HUES64 (cell line): ENCODE measurements around the gene NR0B1.

ENCODE experiments used
- H3K27ac ChIP-seq: 2 replicates; pipeline ENCODE4 v1.7.0; 2013; ENCODE audit warnings: low read depth, low read length, inconsistent platforms
- H3K27me3 ChIP-seq: 2 replicates; pipeline ENCODE4 v1.6.1; 2013; ENCODE audit warnings: mild to moderate bottlenecking, low read length; ENCODE audit not compliant: insufficient read depth
- H3K36me3 ChIP-seq: 2 replicates; pipeline ENCODE4 v1.6.1; 2013; ENCODE audit warnings: mild to moderate bottlenecking, low read length; ENCODE audit not compliant: insufficient read depth
- H3K4me1 ChIP-seq: 2 replicates; pipeline ENCODE4 v1.6.1; 2013; ENCODE audit warnings: mild to moderate bottlenecking, low read length, moderate library complexity; ENCODE audit not compliant: insufficient read depth
- H3K4me3 ChIP-seq: 2 replicates; pipeline ENCODE4 v1.5.1; 2013; ENCODE audit warnings: mild to moderate bottlenecking, low read length, moderate library complexity
- H3K9ac ChIP-seq: 2 replicates; pipeline ENCODE4 v1.6.1; 2013; ENCODE audit warnings: mild to moderate bottlenecking, low read depth, low read length
- H3K9me3 ChIP-seq: 2 replicates; pipeline ENCODE4 v1.6.1; 2013; ENCODE audit warnings: low read depth, low read length; ENCODE audit not compliant: insufficient read depth
- WGBS: fragments of 150-250, 120-280 bp; methylation state at CpG from one replicate; pipeline ENCODE4 v1.1.7; 2013; ENCODE audit warnings: missing lambda C conversion rate; 5-methylcytosine and 5-hydroxymethylcytosine counted together

NR0B1 gene

GRCh38 chrX:30270639-30271038 lies 38.6 kb downstream of the NR0B1 start:
- H3K27ac ChIP-seq: no peak overlapping the region
- no peak overlapping the region for H3K4me3 ChIP-seq
- H3K4me1 ChIP-seq: no peaks in the 10 kb centered on the region
- 93% methylated on average over 3 of the region's 3 CpGs for WGBS
- no peaks in the 10 kb centered on the region for H3K9me3 ChIP-seq
- no peak overlapping the region for H3K9ac ChIP-seq
- no peaks in the 10 kb centered on the region for H3K27me3 ChIP-seq
- no peaks in the 10 kb centered on the region for H3K36me3 ChIP-seq

GRCh38 chrX:30262763-30263162 lies 46.4 kb downstream of the NR0B1 start:
- Histone ChIP-seq H3K9ac (no peak overlapping the region), H3K4me3 (no peak overlapping the region), H3K27ac (no peak overlapping the region), H3K4me1 (no peaks in the 10 kb centered on the region), H3K27me3 (no peaks in the 10 kb centered on the region), H3K36me3 (no peaks in the 10 kb centered on the region), H3K9me3 (no peaks in the 10 kb centered on the region)
- no CpG with 5 or more reads among the region's 1 CpG for WGBS

- Histone ChIP-seq H3K4me1 (no peaks in the 10 kb centered on the region), H3K27me3 (no peaks in the 10 kb centered on the region), H3K36me3 (no peaks in the 10 kb centered on the region), H3K4me3 (no peak overlapping the region), H3K27ac (no peak overlapping the region), H3K9ac (no peak overlapping the region), H3K9me3 (peaks cover 3% of the 10 kb centered on the region; the same call in 1 of the 2 replicates)
Observed at GRCh38 chrX:30261012-30261411, 48.2 kb downstream of the NR0B1 start.

- Histone ChIP-seq H3K4me3 (no peak overlapping the region), H3K4me1 (no peaks in the 10 kb centered on the region), H3K27ac (no peak overlapping the region), H3K36me3 (no peaks in the 10 kb centered on the region), H3K9me3 (peaks cover 3% of the 10 kb centered on the region; the same call in 1 of the 2 replicates), H3K27me3 (no peaks in the 10 kb centered on the region), H3K9ac (no peak overlapping the region)
- 93% methylated on average over 2 of the region's 2 CpGs for WGBS
Observed at GRCh38 chrX:30259927-30260326, 49.3 kb downstream of the NR0B1 start.
